HG03139 (cell line): Measurements from ENCODE around the gene RBFOX1.

Source experiments
- ATAC-seq: cut with Tn5 transposase; IDR thresholded peaks from one replicate; pipeline ENCODE4 v1.9.1; 2021; ENCODE audit not compliant: unreplicated experiment

RBFOX1 gene

DNA sequence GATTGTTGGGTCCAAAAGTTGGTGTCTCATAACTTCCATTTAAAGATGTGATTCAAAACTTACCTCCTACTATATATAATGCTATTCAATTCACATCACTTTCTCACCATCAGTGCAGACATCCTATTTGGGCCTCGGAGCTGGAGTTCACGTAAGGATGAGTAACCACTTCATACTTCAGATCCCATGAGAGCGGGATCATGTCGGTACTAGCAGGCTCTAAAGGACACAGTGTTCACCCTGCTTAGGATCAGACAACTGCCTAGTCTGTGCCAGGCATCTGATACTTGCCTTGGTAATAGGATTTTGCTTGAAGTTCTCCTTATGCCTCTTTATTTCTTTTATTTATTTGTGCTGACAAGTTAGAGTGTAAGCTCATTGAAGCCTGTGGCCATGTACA is 39.5 kb downstream of the RBFOX1 start:
- no peak for ATAC-seq

DNA sequence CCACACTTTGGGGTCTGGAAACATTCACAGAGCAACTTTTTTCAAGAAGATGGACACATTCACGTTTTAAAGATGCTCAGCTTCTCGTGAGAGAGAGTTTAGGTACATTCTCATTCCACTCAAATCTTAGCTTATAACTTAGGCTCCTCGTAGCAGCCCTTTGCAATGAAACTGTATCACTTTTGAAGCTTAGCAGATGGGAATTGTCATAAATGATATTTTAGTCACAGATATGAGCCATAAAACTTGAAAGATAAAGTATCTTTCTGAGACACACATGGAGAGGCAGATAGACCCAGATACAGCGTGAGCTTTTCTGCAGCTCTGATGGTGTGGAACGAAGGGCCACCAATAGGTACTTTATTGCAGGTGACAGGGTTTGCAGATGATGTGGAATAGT is 41.1 kb downstream of the RBFOX1 start:
- ATAC-seq, result no peak

DNA sequence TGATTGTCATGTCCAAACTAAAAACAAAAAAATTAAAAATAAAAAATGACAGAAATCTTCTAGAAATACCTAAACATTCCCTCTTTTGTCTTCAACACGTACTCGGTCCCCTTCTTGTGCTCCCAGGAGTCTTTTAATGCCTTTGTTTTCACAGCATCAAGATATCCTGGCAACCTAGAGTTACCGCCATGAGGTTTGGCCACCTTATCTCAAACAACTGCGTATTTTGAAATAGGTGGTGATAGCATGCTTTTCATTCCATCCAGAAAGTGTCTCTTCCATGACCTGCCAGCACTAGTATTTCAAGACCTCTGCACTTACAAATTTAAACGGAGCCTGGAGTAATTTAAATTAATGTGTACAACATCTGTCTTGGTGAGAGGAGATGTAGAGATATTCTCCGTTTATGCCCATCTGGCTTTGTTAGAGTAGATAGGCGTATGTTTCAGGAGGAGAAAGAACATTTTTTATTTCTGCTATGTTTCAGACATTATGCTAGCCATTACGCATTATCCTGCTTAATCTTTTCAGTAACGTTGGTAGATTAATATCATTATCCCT is 42.0 kb downstream of the RBFOX1 start:
- ATAC-seq, result no peak

GRCh38 chr16:7376227-7376626 is 43.6 kb downstream of the RBFOX1 start:
- no peak for ATAC-seq

DNA sequence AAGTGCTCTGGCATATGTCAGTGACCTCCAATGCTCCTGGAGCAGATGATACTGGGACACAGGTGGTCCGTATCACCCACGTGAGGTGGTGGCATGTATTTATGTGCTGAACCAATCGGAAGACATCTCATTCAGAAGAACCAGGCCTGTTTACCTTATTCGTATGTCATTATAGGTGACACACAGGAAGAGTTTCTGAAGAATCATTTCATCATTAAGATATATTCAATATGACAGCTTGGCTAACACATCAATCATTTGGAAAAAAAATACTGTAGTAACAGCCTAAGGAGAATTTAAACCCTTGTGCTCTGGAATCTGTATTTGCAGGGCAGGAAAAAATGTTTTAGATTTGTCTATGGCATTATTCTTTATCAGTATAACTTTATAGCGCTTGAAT is 44.6 kb downstream of the RBFOX1 start:
- ATAC-seq, result no peak

DNA sequence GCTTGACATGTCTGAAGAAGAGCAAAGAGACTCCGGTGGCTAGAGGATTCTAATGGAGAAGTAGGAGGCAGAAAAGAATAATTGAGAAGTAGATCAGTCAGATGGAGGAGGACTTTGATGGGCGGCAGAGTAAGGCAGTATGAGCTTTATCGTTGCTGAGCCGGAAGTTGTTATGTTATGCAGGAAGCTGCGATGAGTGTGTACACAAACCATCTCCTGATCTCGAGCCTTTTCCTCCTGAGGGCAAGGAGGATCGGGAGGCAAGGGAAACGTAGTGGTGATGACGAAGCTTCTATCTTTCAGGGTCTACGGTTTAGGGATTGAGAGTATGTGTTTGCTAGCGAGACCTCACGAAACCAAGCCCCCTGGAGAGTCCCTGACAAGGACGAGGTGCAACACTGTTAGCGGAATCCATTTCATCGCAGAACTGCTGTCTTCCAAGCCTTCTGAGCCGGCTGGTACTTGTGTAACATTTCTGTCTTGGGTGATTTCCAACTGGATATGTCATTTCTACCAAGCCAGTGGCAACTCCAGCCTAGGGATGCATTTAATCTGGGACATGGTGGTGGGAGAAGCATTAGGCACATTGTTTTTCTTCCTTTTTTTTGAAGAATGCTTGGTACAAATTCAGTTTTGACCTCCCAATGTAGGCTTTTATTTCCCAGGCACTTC is 45.5 kb downstream of the RBFOX1 start:
- ATAC-seq, result no peak

DNA sequence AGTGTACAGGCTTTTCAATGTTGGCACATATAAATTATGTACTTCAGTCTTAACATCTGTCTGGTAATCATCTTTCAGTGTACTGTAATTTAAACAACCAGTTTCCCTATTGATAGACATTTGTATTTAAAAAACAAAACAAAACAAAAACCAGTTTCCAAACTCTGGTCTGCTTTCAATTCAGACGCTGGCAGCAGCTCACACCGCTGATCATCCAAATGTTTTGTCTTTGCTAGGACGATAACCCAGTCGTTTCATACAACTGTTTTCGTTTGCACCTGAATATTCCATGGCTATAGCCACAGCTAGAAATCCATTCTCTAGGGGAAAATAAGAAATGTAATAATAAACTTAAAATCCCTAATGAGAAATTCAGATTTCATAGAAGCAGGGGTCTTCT is 47.8 kb downstream of the RBFOX1 start:
- no peak for ATAC-seq

DNA sequence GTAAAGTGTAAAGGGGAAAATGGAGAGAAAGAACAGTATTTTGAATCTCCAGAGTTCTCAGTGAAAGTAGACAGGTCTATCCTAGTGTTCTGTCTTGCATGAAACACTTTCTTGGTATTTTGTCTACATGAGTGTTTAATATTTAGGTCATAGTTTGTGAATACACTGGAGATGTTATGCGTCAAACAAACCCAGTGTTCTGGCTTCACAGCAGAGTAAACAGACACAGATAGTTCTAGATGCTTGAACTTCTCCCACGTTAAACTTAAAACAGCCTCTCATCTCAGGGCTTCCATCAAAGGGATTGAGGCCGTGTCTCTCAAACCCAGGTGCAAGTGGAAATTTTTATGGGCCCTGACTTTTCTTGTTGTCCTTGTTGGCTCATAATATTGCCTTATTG is 48.3 kb downstream of the RBFOX1 start:
- no peak for ATAC-seq

GRCh38 chr16:7381671-7382070 is 49.0 kb downstream of the RBFOX1 start:
- ATAC-seq, result no peak

DNA sequence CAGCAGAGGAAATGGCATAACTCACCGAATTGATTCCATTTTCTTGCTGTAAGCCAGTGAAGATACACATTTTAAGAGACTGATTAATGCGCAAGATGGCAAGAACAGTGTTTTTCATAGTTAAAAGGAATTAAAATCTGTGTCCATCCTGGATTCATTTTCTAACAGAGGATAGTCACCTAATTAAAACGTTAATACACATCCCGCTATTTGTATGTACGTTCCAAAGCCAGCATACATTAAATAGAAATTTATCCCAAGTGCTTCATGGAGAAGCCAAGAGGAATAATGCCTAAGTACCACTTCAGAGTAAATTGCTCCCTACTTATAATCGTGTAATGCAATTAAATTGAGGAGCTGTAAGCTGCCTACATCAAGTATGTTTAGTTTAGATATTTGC is 49.9 kb downstream of the RBFOX1 start:
- ATAC-seq, result no peak

DNA sequence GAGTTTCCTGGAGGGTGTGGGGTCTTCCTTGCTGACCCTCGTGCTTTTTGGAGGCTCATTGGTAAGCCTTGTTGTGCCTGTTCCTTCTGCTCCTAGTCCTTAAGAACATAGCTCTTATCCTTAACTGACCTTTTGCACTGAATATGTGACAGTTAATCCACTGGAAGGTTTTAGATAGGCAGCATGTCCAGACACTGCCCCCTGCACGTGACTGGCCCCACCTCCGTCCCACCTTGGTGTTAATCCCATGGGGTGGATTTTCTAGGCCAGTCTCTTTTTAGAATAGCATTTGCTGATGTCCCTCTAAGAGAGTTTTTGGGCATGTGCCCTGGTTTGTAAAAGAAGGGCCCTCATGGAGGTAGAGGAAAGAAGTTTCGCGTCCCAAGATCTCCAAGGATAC is 58.3 kb downstream of the RBFOX1 start:
- ATAC-seq, result no peak

DNA sequence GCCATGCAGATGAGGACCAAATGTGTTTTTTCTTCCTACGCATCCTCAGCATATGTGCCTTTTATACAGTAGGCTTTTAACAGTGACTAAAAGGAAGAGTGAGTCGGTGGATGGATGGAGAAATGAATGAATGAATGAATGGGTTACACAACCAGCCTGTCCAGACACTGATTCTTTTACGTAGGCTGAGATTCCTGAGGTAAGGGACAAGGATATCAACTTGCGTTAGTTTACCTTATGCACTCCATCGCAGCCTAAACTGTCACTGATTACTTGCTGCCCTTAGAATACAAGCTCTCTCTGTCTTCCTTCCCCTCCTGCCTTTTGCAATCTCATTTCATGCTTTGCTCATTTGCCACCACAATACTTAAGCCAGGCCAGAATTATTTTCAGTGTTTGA is 59.0 kb downstream of the RBFOX1 start:
- no peak for ATAC-seq

GRCh38 chr16:7392206-7392605 is 59.6 kb downstream of the RBFOX1 start:
- ATAC-seq, result no peak

DNA sequence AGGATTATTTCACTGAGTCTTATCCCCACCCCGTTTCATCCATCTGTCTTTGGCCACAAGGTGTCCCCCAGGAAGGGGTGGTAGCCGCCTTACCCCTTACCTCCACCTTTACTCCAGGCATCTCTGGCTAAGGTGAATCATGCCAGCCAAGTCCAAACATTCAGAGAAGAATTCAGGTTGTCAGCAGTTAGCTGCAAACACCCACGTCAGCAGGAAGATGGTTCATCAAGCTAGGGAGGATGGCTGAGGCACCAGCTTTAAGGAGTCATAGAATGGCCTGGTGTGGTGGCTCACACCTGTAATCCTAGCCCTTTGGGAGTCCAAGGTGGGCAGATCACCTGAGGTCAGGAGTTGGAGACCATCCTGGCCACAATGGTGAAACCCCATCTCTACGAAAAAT is 61.0 kb downstream of the RBFOX1 start:
- ATAC-seq, result no peak

DNA sequence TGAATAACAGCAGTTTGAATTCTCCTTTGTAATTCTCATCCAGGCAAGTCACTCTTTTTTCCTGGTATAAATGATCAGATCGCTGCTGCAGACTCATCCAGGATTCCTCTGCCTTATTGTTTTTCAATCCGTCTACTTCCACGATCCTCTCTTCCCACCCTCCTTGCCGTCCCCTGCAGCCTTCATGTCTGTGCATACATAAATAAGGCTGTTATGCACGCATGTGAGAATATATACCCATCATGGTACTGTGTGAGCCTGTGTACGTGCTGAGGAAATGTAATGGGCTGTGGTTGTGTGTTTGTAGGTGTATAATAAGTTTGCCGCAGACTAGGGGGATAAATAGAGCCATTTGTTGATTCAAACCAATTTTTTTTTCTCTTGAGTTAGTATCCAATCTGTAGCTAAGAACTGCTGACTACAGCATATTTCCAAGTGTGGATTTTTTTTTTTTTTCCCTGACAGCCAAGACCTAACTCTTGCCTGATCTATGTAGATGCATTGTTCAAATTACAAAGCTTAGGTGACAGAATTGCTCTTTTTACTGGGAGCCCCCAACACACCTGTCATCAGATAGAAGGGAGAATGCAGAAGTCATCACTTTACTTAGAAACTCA is 62.2 kb downstream of the RBFOX1 start:
- no peak for ATAC-seq

DNA sequence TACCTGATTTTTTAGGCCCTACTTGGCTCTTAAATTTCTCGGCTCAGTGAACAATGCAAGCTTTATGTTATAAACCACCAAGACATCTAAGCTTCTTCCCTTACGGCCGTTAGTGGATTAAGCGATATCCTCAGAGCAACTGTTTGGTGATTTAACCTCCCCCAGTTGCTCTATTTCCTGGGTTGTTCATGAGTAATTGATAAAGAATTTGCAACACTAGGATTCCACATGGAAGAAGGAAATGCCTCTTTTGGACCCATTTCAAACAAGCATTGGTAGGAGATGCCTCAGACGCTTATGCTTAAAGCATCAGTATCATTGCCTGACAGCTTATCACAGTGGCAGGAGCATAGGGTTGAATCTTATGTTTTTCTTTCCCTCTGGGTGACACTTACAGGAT is 65.3 kb downstream of the RBFOX1 start:
- no peak for ATAC-seq

- no peak for ATAC-seq
Observed at GRCh38 chr16:7398536-7398935, 65.9 kb downstream of the RBFOX1 start.

DNA sequence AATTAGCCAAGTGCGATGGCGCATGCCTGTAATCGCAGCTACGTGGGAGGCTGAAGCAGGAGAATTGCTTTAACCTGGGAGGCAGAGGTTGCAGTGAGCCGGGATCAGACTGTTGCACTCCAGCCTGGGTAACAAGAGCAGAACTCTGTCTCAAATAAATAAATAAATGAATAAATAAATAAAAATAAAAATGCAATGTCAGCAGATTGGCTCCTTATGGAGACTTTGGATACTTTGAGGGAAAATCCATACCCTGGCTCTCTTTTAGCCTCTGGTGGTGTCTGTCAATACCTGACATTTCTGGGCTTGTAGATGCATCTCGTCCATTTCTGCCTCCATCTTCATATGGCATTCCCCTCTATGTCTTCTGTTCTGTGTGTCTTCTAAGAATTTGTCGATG is 66.7 kb downstream of the RBFOX1 start:
- ATAC-seq, result no peak

- no peak for ATAC-seq
Observed at GRCh38 chr16:7400117-7400890, 67.7 kb downstream of the RBFOX1 start.

- ATAC-seq, result no peak
Observed at GRCh38 chr16:7404217-7404616, 71.6 kb downstream of the RBFOX1 start.

DNA sequence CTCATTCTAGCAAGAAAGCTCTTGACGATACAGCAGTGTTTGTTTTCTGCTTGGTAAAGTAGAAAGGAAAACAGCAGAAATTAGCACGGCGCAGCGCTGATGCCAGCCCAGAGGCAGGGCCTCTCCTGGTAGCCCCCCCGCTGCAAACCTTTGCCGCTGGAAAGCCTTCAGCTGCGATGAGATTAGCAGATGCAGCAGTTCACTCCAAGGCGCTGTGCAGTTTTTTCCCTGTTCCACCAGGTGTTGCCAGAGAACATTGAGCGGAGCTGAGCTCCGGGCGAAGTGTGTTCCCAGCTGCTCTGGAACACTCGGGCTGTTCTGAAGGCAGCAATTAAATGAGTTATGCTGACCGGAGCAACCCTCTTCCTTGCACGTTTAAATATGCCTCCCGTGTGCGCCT is 72.5 kb downstream of the RBFOX1 start:
- ATAC-seq, result no peak
